ENCODE data around the gene LRRC18. TPM values are rescaled to one million over a fixed set of nuclear protein-coding genes. Genes with fewer than 3 reads are reported as not detected.

Gene LRRC18
- polyA plus RNA-seq, 5 donors = 1.1 to 2.5 (median 1.7) TPM

DNA sequence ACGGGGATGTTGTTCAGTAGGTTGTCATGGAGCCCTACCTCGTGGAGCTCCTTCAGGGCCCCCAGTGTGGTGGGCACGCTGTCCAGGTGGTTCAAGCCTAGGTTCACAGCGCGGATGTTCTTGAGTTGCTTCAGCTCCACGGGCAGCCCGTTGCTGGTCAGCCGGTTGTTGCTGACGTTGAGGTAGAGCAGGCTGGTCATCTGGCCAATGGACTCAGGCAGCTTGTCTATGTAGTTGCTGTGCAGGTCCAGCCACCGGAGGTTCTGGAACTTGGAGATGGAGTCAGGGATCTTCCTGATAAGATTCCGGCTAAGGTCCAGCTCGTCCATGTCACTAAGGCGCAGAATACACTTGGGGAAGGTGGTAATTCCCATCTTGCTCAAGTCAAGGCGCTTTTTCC, 26.0 kb downstream of the LRRC18 start:
- DNase-seq = no peak

DNA sequence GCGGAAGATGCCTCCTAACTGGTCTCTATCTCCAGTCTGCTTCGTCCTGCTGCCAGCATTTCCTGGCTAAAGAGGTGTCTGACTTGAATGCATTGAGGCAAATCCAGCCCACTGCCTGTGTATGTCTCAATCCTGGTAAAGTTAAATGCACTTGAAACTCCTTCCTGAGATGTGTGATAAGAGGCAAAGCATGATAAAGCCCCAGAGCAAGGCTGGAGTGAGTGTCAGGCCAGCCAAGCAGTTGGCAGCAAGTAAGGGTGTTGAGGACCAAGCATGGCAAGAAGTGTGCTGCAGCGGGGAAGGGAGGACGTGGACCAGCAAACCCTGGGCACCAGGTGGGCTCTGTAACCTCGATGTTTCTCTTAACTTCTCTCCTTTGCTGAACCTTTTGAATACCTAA, 29.1 kb downstream of the LRRC18 start:
- no peak for DNase-seq

DNA sequence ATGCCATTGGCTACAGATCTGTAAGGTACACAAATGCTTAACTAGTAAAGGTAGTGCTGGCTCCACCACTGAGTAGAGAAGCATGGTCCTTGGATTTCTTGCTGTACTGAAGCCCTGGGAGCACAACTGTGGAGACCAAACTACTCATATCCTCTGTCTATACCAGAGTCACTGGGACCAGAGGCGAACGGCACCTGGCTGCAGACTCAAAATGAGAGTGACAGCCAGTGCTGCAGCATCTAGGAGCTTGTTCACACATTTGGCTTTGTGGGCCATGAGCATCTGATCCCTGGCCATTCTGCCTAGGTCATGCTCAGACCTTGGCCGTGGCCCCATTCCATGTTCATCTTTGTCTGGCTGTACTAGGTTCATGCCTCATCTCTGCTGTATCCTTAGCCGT, 31.9 kb downstream of the LRRC18 start:
- DNase-seq = no peak

DNA sequence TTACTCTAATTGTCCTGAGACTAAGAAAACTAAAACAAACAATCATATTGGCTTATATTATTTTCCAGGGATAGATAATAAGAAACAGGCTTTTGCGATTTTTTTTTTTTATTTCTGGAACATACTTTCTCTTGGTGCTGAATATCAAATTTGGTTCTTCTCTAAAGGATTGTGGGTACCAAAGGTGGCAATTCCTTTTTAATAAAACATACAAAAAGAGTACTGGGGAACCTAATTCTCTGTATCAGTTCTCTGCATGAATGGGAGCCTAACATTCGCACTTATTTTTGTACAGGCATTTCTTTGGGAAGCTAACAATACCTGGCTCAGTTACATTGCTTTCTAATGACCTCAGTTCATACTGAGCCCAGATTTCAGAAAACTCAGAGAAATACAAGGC, 32.8 kb downstream of the LRRC18 start:
- DNase-seq = no peak

DNA sequence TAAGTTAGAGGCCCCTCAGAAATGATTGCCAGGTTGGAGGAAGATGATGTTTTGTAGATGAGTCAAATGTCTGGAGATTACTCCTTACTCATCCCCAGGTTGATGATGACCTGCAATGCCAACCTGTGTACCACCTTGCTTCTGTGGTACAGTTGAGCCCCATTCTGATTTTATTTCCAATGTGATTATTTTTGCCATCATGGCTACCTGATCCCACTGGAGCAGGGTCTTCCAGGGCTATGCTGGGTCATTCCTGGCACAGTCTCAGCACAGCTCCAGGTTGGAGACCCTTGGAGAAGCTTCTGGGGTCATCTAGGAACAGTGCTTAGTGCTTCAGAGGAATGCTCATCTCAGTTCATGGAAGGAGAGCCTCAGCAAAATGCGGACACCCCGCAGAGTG, 34.3 kb downstream of the LRRC18 start:
- DNase-seq = no peak

DNA sequence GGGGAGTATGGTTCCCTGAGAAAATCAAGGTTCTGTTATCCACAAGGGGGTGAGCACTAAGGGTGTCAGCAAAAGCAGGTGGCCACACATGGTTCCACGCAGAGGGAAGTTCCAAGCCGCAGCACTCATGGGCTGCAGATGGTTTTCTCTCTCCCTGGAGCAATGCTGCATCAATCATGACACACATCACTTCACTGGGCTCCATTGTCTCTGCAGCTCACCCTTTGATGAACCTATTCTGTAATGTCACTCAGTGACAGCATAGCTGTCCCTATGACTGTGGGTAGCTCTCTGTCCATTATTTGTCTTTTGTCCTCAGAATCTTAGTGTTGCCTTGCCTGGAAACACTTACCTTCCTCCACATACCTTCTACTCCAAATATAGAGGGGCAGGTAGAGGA, 34.8 kb downstream of the LRRC18 start:
- no peak for DNase-seq

DNA sequence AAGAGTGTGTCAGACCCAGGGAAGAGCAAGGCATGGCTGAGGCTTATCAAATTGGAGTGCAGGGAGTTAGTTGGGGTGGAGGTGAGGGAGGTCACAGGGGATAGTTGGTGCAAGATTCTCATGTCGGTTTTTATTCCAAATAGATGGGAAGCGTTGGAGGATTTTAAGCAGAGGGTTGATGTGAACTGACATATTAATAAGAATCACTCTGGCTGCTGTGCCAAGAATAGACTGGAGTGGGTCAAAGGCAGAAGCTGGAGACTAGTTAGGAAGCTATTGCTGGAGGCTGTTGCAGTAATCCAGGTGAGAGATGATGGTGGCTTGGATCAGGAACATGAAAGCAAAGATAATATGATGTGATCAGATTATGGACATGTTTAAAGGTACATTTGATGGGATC, 36.5 kb downstream of the LRRC18 start:
- DNase-seq = no peak

DNA sequence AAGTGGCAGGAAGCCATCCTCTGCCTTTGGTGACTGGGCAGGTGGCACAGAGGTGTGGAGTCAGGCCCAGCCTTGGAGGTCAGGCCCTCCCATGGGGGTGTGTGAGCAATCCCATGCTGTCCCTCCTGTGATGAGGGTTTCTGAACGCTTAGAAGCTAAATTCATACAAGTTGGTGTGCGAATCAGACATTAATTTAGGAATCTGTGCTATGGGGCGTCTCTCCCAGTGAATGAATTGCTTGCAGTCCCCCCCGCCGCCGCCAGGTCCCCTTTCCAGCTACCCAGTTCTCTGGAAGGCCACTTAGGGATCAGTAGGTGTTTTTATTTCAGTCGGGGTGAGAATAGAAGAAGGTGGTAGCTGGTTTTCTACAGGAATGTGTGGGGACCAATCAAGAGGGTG, 37.5 kb downstream of the LRRC18 start:
- DNase-seq = no peak

DNA sequence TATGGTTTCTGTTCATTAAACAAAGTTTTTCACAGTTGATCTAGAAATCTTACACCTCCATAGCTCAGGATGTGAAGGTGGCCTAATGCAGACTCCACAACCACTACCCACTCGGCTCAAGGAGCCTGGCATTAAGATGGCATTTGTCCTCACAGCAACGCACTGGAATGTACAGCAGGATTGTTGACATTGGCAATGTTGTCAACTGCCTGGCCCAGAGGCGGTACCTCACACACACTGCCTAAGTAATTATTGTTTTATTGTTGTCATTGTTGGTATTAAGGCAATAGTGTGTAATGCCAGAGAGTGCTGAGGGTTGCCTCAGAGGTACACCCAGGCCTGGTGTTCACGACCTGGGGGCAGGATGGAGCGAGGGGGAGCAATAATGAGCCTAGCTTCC, 38.3 kb downstream of the LRRC18 start:
- DNase-seq = no peak

DNA sequence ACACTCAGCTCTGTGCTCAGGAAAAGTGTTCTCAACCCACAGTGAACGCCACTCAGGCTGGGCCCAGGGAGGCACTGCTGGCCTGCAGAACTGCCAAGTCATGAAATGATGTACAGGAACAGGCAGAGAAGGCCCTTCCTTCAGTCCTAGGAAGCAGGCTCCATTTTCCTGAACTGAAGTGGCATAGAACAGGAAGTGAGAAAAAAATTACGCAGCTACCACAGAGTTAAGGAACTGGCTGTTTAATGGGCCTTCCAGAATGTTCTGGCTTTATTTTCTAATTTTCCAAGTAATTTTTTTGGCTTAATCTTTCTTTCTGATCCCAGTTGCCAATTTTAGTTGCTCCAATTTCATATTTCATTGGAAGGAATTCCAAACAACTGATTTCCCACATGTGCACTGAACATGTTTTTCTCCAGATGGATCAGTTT, 39.3 kb downstream of the LRRC18 start:
- no peak for DNase-seq

DNA sequence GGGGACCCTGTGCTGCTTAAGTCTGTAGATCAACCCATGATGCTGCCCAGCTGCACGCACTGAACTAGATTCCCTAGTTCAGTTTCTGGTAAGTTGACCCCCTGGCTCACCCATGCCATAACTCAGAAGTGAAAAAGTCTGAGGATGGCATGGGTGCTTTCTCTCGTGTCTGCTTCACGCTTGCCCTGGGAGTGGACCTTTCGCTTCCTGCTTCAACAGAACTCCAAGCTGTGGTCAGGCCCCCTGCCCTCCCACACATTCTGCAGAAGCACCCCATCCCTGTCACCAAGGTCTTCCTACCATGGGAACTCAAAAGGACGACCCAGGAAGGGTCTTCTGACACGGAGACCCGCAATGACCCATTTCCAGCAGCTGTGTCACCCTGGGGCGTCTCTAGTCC, 39.9 kb downstream of the LRRC18 start:
- DNase-seq = no peak

DNA sequence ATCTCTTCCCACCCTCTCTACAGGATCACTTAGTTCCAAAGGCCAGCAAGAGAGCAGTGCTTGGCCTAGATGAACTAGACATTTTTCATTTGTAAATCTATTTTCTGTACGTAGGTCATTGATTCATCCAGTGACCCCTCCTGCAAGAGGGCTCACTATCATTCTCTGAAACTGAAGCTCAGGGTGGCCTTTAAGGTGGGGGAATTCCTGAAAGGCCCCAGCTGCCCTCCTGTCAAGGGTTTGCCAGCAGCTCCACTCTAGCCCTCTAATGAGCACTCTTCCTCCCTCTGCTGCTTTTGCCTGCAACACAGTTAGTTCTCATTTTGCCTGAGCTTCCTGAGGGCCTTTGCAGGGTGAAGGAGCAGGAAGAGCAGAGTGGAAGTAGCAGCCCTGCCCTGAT, 41.2 kb downstream of the LRRC18 start:
- no peak for DNase-seq

DNA sequence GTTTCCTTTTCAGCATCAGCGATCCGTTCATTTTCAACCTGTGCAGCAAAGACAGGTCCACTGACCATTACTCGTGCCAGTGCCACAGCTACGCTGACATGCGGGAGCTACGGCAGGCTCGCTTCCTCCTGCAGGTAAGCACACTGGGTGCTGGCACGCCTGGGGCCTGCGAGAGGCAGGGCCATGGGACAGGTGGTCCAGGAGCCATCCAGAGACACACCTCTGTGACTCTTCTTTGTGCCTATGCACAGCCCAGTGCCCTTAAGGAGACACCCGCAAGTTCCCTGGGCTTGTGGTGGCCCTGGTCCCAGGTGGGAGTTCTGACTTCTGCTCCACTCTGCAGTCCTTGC, 42.2 kb downstream of the LRRC18 start:
- no peak for DNase-seq

DNA sequence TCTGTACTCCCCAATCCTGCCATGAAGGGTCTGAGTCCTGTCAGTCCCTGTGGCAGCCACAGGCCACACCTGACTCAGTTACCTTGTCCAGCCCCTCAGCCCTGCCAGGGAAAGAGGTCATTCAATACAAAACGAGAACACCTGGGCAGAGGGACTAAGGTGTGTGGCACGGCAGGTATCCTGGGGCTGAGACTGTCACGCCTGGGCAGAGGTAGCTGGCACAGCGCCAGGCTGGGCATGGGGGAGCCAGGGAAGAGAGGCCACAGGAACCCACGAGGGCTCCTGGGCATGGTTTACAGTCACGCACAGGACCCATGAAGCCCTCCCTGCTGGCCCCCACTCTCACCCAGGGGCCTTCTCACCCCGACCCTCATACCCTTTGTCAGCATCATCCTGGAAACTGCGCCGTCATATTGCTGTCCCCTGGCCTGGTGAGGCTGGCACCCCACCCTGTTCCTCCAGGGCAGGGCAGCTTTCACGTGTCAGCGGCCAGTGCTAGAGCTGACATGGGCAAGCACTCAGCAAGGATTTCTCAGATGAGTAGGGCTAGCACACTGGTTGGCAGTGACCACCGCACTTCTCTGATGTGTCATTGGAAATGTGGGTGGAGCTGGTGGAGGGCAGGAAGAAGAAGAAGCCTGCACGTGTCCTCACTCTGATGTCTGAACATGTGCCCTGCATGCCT, 42.7 kb downstream of the LRRC18 start:
- DNase-seq = no peak

DNA sequence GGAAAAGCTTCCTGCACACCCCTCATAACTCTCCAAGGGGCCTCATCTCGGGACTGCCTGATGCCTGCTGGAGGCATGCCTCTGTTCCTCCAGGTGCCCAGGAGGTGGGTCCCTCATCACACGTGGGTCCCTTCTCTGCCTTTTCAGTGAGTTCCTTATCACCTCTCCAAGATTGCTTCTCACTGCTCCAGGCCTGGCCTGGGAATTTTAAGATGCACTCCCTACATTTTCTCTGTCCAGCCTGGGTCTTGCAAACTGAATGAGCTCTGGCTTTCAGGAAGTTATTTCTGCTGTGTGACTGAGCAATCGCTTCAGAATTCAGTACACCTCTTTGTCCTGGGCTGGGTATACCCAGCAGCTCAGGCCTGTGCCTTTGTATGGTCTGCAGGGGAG, 43.8 kb downstream of the LRRC18 start:
- no peak for DNase-seq

DNA sequence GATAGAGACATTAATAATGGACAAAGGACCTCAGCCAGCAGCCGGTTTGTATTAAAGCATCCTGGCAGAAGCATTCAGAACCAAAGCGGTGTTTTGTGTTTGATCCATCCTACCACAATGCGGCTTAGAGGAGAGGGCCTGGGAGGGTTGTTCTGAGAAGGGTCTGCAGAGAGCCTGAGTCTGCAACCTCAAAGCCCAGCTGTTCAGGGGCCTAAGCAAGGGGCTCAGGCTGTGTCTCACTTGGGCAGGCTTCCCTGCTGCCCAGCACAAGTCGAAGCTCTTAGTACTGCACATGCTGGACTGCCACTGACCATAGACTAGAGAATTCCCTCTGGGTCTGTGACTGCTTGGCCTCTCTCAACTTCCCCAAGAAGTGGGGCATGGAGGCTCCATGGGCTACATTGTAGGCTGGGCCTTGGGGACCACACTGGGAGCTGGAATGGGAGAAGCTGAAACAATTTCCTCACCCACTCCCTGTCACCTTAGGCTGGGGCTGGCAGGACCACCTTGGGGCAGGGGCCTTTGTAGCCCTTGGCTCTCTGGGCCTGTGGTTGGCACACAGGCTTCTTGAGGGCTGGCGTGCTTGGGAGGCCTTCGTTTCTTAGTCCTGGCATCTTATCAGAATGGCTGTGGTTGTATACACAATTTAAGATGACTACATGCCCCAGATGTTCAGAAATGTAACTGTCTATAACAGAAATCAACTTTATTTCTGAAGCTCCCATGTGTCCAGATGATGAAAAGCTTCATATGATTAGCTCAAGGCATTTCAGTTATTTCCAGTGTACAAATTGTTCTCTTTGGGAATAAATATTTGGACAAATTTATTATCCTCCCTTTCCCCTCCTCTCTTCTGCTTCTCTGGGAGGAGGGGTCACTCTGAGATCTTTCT, 44.5 kb downstream of the LRRC18 start:
- no peak for DNase-seq

DNA sequence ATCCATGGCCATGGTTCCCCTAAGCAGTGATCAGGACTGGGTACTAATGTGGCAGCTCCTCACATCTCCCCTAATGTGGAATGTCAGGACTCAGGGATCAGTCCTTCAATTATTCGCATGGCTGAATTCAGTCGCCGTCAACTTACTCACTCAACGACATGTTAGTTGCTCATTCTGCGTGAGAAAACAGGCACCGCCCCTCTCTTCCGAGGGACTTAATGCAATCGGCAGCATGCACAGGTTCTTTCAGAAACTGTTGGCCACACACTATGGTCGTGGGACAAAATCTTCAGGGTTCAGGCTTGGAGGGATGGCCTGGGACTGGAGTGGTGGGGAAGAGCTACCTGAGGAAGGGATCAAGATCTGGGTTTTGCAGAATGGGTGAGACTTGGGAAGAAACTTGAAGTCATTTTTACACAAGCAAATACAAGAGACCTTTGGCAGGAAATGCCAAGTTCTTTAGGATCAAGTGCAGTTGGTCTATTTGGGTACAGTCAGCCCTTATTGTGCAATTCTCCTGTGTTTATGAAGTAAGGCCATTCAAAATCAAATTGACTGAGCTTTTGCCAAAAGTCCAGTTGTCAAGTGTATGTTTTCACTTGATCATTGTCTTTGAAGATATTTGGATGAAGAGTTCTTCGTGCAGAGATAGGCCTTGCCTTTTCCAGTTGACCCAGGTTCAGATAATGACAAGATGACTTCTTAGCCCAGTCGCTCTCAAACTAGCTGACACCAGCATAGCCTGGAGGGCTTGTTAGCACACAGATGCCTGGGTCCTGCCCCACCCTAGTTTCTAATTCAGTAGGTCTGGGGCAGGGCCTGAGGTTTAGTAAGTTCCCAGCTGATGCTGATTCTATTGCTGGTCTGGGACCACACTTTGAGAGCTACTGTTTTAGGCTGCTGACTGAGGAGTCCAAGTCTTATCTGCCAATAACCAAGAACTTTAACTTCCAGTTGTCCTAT, 48.5 kb downstream of the LRRC18 start:
- DNase-seq = peak; percentile 78 to 80

DNA sequence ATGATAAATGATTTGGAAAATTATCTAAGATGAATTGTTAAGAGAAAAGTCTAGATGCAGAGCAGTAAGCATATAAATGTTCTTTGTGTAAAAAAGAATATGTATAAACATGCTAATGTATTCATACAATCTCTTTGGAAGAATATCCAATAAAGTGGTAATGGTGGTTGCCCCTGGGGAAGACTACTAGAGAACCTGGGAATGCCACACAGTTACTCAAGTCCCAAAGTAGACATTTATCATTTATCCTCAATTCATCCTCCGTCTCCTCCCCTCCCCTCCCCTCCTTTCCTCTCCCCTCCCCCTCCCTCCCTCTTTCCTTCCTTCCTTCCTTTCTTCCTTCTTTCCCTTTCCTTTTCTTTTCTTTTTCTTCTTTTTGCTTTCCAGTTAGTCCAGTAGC, 51.7 kb downstream of the LRRC18 start:
- no peak for DNase-seq

DNA sequence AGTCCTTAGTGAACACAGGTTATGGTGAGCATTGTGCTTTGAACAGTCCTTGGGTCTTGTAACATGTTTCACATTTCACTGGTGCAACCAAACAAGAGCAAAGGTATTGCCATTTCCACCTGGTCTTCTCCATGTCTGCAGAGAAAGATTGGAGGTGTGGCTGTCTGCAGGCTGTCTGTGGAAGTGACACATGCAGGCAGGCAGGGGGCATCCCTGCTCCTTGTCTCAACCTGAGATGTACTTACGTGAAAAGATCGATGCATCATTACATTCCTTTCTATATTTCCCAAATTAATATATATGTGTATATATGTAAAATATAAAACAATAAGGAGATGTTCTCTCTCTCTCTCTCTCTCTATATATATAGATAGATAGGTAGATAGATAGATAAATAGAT, 54.3 kb downstream of the LRRC18 start:
- DNase-seq = no peak

DNA sequence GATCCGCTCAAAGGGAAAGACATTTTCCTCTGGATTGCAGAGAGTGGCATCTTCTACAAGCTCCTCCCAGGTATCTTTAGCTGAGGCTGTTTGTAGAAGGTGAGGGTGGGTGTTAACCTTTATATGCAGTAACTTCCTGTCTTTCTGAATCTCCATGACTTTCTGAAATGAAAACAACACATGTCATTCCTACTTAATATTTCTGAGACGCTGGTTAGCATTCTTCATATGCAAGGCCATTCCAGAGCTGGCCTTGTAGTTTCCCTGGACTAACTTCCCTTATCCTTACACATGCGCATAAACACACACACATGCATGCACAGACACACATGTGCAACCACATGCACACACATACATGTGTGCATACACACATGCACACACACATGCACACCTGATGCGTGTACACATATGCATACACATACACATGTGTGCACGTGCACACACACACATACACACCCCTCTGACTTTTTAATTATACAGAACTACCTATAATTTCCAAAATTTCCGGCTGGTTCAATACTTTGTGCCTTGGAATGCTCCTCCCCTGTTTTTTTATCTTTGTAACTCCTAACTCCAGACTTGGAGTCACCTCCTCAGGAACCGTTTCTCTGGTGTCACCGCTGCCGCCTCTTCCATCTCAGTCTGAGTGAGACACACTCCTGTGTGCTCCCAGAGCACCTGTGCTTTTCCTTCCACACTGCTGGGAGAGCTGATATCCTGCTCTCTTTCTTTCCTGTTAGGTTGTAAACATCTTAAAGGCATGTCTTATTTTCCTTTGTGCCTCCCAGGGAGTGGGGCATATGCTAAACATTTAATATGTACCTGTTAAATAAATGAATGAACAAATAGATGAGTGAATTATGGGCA, 55.2 kb downstream of the LRRC18 start:
- DNase-seq = no peak

DNA sequence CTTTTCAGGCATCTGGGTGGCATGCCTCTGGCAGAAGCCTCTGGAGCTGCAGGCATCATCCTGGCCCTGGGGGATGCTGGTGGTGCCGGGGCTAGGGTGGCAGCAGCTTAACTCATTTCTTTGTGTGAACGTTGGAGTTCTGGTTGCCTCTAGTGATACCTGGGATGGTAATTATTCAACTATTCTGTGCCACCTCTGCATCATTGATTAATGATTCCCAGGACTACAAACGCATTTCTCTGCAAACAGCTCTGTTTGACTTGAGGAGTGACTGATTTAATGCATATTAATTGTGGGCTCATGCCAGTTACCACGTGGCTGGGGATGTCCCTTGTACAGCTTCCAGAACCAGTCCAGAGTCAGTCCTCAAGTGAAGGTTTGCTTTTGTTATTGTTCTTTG, 55.9 kb downstream of the LRRC18 start:
- DNase-seq = no peak

All from right lung (tissue), 5 donors.